Lower leg skin (tissue), 3 donors: Measurements from ENCODE around the gene DOK6.

Experiments used
- CTCF ChIP-seq, 3 donors: fragments of 450-650 bp; IDR thresholded peaks; one replicate each; pipeline ENCODE4 v1.5.1; 2016; ENCODE audit warnings: antibody characterized with exemption in 3 of 3, mild to moderate bottlenecking in 3 of 3, moderate library complexity in 2 of 3
- POLR2A ChIP-seq, 2 donors: fragments of 450-650 bp; IDR thresholded peaks; one replicate each; pipeline ENCODE4 v1.6.1; 2016 to 2017; ENCODE audit warnings: antibody characterized with exemption in 2 of 2, mild to moderate bottlenecking in 1 of 2, moderate library complexity in 1 of 2

GRCh38 chr18:69814861-69815385 lies 414.2 kb downstream of the DOK6 start:
- TF ChIP-seq CTCF (IDR thresholded peaks at IDR 0.05): no peak
- TF ChIP-seq POLR2A (IDR thresholded peaks at IDR 0.05): no peak
